SK-N-SH (cell line): ENCODE measurements around the gene FANCG. TPM values are rescaled to one million over a fixed set of nuclear protein-coding genes. Genes with fewer than 3 reads are reported as not detected.

Source experiments
- CTCF ChIA-PET: fragments of 300-600, 350-600 bp; formaldehyde crosslinking; extraction: SDS; loops from one replicate; lab custom pipeline; 2021; lab: Yijun Ruan, JAX
- POLR2A ChIA-PET: fragments of 350-600 bp; sonication (Branson Sonifier 250); formaldehyde crosslinking; extraction: SDS; loops from one replicate; lab custom pipeline; 2020; ENCODE audit warnings: antibody characterized with exemption, inconsistent platforms; lab: Yijun Ruan, JAX
- DNase-seq: peaks from one replicate; pipeline ENCODE4 v3.0.0; 2012
- H2AFZ ChIP-seq: fragments of 200-600 bp; sonication (generic); 2 replicates; pipeline ENCODE4 v1.8.1; 2016; ENCODE audit warnings: antibody characterized with exemption, mild to moderate bottlenecking, low read depth
- H3F3A ChIP-seq: fragments of 200-600 bp; sonication (generic); replicated peaks from 2 replicates; pipeline ENCODE3; 2016; ENCODE audit warnings: antibody characterized with exemption, mild to moderate bottlenecking; ENCODE audit not compliant: insufficient read depth
- H3K27ac ChIP-seq, 2 experiments: fragments of 200-500 bp in 1 of 2; fragments of 200-600 bp in 1 of 2; sonication (Bioruptor generic) in 1 of 2; sonication (generic), shearing (Covaris generic) in 1 of 2; 2 replicates each; pipeline versions ENCODE4 v1.5.1 to v1.6.1; 2014 to 2016; ENCODE audit warnings: low read depth in 2 of 2, inconsistent platforms in 1 of 2, low read length in 1 of 2, mild to moderate bottlenecking in 1 of 2, mixed read lengths in 1 of 2
- H3K27me3 ChIP-seq: fragments of 200-600 bp; sonication (generic), shearing (Covaris generic); 2 replicates; pipeline ENCODE4 v1.6.1; 2016; ENCODE audit warnings: mixed run types; ENCODE audit not compliant: insufficient read depth
- H3K36me3 ChIP-seq, 2 experiments: fragments of 200-500 bp in 1 of 2; fragments of 200-600 bp in 1 of 2; sonication (Bioruptor generic) in 1 of 2; sonication (generic) in 1 of 2; replicated peaks in 1 of 2; 2 replicates each; pipeline versions ENCODE3 to v1.5.1; 2014 to 2016; ENCODE audit warnings: low read length in 1 of 2, mild to moderate bottlenecking in 1 of 2; ENCODE audit not compliant: insufficient read depth in 2 of 2, control insufficient read depth in 1 of 2
- H3K4me1 ChIP-seq, 2 experiments: fragments of 200-500 bp in 1 of 2; fragments of 200-600 bp in 1 of 2; sonication (Bioruptor generic) in 1 of 2; sonication (generic), shearing (Covaris generic) in 1 of 2; 2 replicates each; pipeline versions ENCODE4 v1.5.1 to v1.6.1; 2014 to 2016; ENCODE audit warnings: low read depth in 1 of 2, low read length in 1 of 2, mixed run types in 1 of 2; ENCODE audit not compliant: insufficient read depth in 2 of 2, control insufficient read depth in 1 of 2
- H3K4me2 ChIP-seq: fragments of 200-600 bp; sonication (generic), shearing (Covaris generic); 2 replicates; pipeline ENCODE4 v1.6.1; 2017; ENCODE audit warnings: mixed run types
- H3K4me3 ChIP-seq, 2 experiments: fragments of 200-500 bp in 1 of 2; fragments of 200-600 bp in 1 of 2; sonication (Bioruptor generic) in 1 of 2; sonication (generic), shearing (Covaris generic) in 1 of 2; 2 replicates each; pipeline versions ENCODE4 v1.5.1 to v1.8.1; 2014 to 2016; ENCODE audit warnings: low read depth in 2 of 2, inconsistent platforms in 1 of 2, low read length in 1 of 2, mild to moderate bottlenecking in 1 of 2, mixed read lengths in 1 of 2, moderate library complexity in 1 of 2
- H3K79me2 ChIP-seq: fragments of 200-600 bp; sonication (generic); 2 replicates; pipeline ENCODE4 v1.8.1; 2017; ENCODE audit warnings: mild to moderate bottlenecking; ENCODE audit not compliant: insufficient read depth
- H3K9ac ChIP-seq: fragments of 200-600 bp; sonication (generic); 2 replicates; pipeline ENCODE4 v1.6.1; 2017; ENCODE audit warnings: mixed run types
- H3K9me2 ChIP-seq: fragments of 200-600 bp; sonication (generic); 2 replicates; pipeline ENCODE4 v1.6.1; 2017; ENCODE audit warnings: mixed run types
- H3K9me3 ChIP-seq: fragments of 200-600 bp; sonication (generic); 2 replicates; pipeline ENCODE4 v1.6.1; 2017; ENCODE audit warnings: mixed run types, mild to moderate bottlenecking, moderate library complexity
- H4K20me1 ChIP-seq: fragments of 200-600 bp; sonication (generic); 2 replicates; pipeline ENCODE4 v1.6.1; 2017; ENCODE audit warnings: mild to moderate bottlenecking, mixed run types; ENCODE audit not compliant: insufficient read depth
- CHD2 ChIP-seq: fragments of 150-350 bp; IDR thresholded peaks from 2 replicates; pipeline ENCODE4 v1.6.1; 2018; ENCODE audit warnings: low read length; ENCODE audit not compliant: partially characterized antibody
- ELF1 ChIP-seq: IDR thresholded peaks from 2 replicates; pipeline ENCODE4 v1.4.0; 2012
- EP300 ChIP-seq, 2 experiments: IDR thresholded peaks; 2 replicates each; pipeline versions ENCODE4 v1.4.0 to v1.6.1; 2012; ENCODE audit warnings: borderline replicate concordance in 1 of 2, low read depth in 1 of 2, low read length in 1 of 2
- EZH2phosphoT487 ChIP-seq: fragments of 200-600 bp; sonication (generic); IDR thresholded peaks from 2 replicates; pipeline ENCODE4 v1.6.1; 2017; ENCODE audit warnings: low read depth, mixed run types, mild to moderate bottlenecking, antibody characterized with exemption, moderate library complexity, borderline replicate concordance
- FOXM1 ChIP-seq: IDR thresholded peaks from 2 replicates; pipeline ENCODE4 v1.4.0; 2012; ENCODE audit warnings: low read depth, mild to moderate bottlenecking
- MXI1 ChIP-seq: IDR thresholded peaks from 2 replicates; pipeline ENCODE4 v1.6.1; 2012; ENCODE audit warnings: mild to moderate bottlenecking, low read depth, low read length, improper control_type of control experiment
- NRF1 ChIP-seq: IDR thresholded peaks from 2 replicates; pipeline ENCODE4 v1.6.1; 2012; ENCODE audit warnings: low read depth, mild to moderate bottlenecking, low read length
- POLR2AphosphoS5 ChIP-seq: IDR thresholded peaks from 2 replicates; pipeline ENCODE4 v1.6.1; 2012; ENCODE audit warnings: low read depth, low read length
- RCOR1 ChIP-seq: fragments of 150-350 bp; IDR thresholded peaks from 2 replicates; pipeline ENCODE4 v1.6.1; 2017; ENCODE audit warnings: antibody characterized with exemption, low read length
- RXRA ChIP-seq: IDR thresholded peaks from 2 replicates; pipeline ENCODE4 v1.4.0; 2012; ENCODE audit warnings: low read depth, mild to moderate bottlenecking, borderline replicate concordance
- SIN3A ChIP-seq: IDR thresholded peaks from 2 replicates; pipeline ENCODE4 v1.6.1; 2012; ENCODE audit warnings: low read depth, mild to moderate bottlenecking, low read length, moderate library complexity, borderline replicate concordance
- SMC3 ChIP-seq: IDR thresholded peaks from 2 replicates; pipeline ENCODE4 v1.6.1; 2012; ENCODE audit warnings: low read depth, low read length, improper control_type of control experiment
- TAF1 ChIP-seq: IDR thresholded peaks from 2 replicates; pipeline ENCODE4 v1.6.1; 2012; ENCODE audit warnings: low read depth, mild to moderate bottlenecking, low read length, moderate library complexity, borderline replicate concordance
- YY1 ChIP-seq: IDR thresholded peaks from 2 replicates; pipeline ENCODE4 v1.4.0; 2012; ENCODE audit warnings: low read depth, mild to moderate bottlenecking
- WGBS: methylation state at CpG from one replicate; pipeline ENCODE4 v1.1.6; 2017; ENCODE audit warnings: low lambda C conversion rate; 5-methylcytosine and 5-hydroxymethylcytosine counted together
- polyA plus RNA-seq, 3 experiments: library from polyadenylated mRNA; depleted of rRNA; stranded (reverse); fragments of >200 nt; gene quantifications; 2 replicates each; pipeline ENCODE4 v1.2.3, GENCODE V29; 2012
- TF ChIP-seq, protein P1 (sequence below): fragments of 150-350 bp; IDR thresholded peaks from 2 replicates; pipeline ENCODE4 v1.6.1; 2016; ENCODE audit warnings: mild to moderate bottlenecking, low read depth, low read length
- TF ChIP-seq, protein P2 (sequence below): IDR thresholded peaks from 2 replicates; pipeline ENCODE4 v1.4.0; 2012; ENCODE audit warnings: low read depth, borderline replicate concordance
- TF ChIP-seq, protein P3 (sequence below): fragments of 150-350 bp; IDR thresholded peaks from 2 replicates; pipeline ENCODE4 v1.6.1; 2017; ENCODE audit warnings: antibody characterized with exemption, low read length, low read depth, borderline replicate concordance
- TF ChIP-seq, protein P4 (sequence below): IDR thresholded peaks from 2 replicates; pipeline ENCODE4 v1.4.0; 2012; ENCODE audit warnings: low read depth, borderline replicate concordance
- TF ChIP-seq, protein P5 (sequence below): IDR thresholded peaks from 2 replicates; pipeline ENCODE4 v1.6.1; 2012; ENCODE audit warnings: mild to moderate bottlenecking, low read depth, low read length, moderate library complexity

The FANCG gene
- polyA plus RNA-seq, 1 of the 3 experiments (the other 2 are of a cell fraction): 25.6 TPM

DNA sequence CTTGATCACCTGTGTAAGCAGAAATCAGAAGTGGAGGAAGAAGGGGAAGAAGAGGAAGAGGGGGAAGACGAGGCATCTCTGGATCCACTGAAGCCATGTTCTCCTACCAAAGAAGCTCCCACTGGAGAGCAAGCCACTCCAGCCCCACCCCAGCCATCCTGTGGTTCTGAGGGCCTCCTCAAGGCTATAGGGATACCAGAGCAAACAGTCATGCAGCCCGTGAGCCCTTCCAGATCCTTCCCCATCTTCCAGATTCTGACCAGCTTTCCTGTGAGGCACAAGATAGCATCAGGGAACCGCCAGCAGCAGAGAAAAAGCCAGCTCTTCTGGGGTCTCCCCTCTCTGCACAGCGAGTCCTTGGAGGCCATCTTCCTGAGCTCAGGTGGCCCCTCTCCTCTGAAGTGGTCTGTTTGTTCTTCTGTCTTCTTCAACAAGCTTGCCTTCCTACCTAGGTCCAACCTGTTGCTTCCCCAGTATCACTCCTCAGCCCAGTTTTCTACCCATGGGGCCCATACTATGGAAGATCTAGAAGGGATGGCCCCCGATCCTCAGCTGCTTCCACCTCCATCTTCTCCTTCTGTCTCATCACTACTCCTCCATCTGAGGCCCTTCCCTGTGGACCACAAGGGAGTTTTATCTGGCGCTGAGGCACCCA is 36.7 kb downstream of the FANCG start (continued):
- TF ChIP-seq, protein P1, sequence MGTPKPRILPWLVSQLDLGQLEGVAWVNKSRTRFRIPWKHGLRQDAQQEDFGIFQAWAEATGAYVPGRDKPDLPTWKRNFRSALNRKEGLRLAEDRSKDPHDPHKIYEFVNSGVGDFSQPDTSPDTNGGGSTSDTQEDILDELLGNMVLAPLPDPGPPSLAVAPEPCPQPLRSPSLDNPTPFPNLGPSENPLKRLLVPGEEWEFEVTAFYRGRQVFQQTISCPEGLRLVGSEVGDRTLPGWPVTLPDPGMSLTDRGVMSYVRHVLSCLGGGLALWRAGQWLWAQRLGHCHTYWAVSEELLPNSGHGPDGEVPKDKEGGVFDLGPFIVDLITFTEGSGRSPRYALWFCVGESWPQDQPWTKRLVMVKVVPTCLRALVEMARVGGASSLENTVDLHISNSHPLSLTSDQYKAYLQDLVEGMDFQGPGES: no peak
- TF ChIP-seq FOXM1 (no peak), CHD2 (no peak), SIN3A (no peak)
- TF ChIP-seq, all 33 proteins: peak for 0

DNA sequence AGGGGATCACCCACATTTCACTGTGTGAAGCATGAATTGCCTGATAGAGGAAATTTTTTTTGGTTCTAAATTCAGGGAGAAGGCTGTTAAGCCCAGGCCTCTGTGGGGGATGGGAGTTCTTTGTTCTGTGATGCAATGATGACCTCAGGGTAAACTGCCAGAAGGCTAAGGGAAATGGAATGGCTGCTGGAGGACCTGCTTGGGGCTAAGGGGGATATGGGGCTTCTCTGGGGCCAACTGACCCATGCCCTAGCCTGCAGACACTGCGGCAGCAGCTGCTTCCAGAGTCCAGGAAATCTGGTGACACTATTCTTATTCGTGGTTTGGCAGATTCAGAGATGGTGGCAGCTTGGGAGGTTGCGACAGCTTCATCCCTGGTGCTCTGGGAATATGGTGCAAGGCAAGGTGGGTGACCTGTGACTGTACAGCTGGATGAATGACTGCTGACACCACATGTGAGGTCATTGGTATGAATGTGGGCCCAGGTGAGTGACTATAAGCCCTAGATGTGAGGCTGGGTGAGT is 37.6 kb downstream of the FANCG start:
- no peaks in the 10 kb centered on the region for H3K9me2 ChIP-seq
- H4K20me1 ChIP-seq: no peaks in the 10 kb centered on the region
- no peak overlapping the region for H3K9ac ChIP-seq
- no peaks in the 10 kb centered on the region for H3K9me3 ChIP-seq
- H3K4me1 ChIP-seq: no peaks in the 10 kb centered on the region
- TF ChIP-seq SIN3A (no peak), EP300 (IDR thresholded peaks at IDR 0.05; ENCODE audit: borderline replicate concordance in 1 of 2, low read depth in 1 of 2, low read length in 1 of 2) (no peak), POLR2AphosphoS5 (no peak), NRF1 (no peak), CHD2 (no peak), RXRA (no peak), TAF1 (no peak), FOXM1 (no peak), YY1 (no peak), RCOR1 (no peak), SMC3 (no peak), ELF1 (no peak), MXI1 (no peak), EZH2phosphoT487 (no peak)
- TF ChIP-seq, protein P2, sequence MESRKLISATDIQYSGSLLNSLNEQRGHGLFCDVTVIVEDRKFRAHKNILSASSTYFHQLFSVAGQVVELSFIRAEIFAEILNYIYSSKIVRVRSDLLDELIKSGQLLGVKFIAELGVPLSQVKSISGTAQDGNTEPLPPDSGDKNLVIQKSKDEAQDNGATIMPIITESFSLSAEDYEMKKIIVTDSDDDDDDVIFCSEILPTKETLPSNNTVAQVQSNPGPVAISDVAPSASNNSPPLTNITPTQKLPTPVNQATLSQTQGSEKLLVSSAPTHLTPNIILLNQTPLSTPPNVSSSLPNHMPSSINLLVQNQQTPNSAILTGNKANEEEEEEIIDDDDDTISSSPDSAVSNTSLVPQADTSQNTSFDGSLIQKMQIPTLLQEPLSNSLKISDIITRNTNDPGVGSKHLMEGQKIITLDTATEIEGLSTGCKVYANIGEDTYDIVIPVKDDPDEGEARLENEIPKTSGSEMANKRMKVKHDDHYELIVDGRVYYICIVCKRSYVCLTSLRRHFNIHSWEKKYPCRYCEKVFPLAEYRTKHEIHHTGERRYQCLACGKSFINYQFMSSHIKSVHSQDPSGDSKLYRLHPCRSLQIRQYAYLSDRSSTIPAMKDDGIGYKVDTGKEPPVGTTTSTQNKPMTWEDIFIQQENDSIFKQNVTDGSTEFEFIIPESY: no peak
- TF ChIP-seq, protein P3, sequence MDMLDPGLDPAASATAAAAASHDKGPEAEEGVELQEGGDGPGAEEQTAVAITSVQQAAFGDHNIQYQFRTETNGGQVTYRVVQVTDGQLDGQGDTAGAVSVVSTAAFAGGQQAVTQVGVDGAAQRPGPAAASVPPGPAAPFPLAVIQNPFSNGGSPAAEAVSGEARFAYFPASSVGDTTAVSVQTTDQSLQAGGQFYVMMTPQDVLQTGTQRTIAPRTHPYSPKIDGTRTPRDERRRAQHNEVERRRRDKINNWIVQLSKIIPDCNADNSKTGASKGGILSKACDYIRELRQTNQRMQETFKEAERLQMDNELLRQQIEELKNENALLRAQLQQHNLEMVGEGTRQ: no peak
- TF ChIP-seq, protein P4, sequence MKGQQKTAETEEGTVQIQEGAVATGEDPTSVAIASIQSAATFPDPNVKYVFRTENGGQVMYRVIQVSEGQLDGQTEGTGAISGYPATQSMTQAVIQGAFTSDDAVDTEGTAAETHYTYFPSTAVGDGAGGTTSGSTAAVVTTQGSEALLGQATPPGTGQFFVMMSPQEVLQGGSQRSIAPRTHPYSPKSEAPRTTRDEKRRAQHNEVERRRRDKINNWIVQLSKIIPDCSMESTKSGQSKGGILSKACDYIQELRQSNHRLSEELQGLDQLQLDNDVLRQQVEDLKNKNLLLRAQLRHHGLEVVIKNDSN: no peak
- TF ChIP-seq, protein P1: no peak
- TF ChIP-seq, protein P5, sequence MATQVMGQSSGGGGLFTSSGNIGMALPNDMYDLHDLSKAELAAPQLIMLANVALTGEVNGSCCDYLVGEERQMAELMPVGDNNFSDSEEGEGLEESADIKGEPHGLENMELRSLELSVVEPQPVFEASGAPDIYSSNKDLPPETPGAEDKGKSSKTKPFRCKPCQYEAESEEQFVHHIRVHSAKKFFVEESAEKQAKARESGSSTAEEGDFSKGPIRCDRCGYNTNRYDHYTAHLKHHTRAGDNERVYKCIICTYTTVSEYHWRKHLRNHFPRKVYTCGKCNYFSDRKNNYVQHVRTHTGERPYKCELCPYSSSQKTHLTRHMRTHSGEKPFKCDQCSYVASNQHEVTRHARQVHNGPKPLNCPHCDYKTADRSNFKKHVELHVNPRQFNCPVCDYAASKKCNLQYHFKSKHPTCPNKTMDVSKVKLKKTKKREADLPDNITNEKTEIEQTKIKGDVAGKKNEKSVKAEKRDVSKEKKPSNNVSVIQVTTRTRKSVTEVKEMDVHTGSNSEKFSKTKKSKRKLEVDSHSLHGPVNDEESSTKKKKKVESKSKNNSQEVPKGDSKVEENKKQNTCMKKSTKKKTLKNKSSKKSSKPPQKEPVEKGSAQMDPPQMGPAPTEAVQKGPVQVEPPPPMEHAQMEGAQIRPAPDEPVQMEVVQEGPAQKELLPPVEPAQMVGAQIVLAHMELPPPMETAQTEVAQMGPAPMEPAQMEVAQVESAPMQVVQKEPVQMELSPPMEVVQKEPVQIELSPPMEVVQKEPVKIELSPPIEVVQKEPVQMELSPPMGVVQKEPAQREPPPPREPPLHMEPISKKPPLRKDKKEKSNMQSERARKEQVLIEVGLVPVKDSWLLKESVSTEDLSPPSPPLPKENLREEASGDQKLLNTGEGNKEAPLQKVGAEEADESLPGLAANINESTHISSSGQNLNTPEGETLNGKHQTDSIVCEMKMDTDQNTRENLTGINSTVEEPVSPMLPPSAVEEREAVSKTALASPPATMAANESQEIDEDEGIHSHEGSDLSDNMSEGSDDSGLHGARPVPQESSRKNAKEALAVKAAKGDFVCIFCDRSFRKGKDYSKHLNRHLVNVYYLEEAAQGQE: no peak
- no peak overlapping the region for H3K27ac ChIP-seq
- ChIA-PET CTCF (interaction anchor here (1.4 to 2.9 kb wide), 3 partner anchors 9 to 142 kb away, joined by 7 to 25 read pairs (median 9); no protein-coding TSS in a partner anchor), POLR2A (no interaction called here)
- no peak overlapping the region for H2AFZ ChIP-seq
- peaks cover 0 to 3% of the 10 kb centered on the region in 2 experiments for H3K36me3 ChIP-seq
- no peak for DNase-seq
- H3F3A ChIP-seq: no peaks in the 10 kb centered on the region
- no peak overlapping the region for H3K4me2 ChIP-seq
- H3K27me3 ChIP-seq: no peaks in the 10 kb centered on the region
- no peaks in the 10 kb centered on the region for H3K79me2 ChIP-seq
- WGBS: 89% methylated on average over 3 of the region's 3 CpGs
- H3K4me3 ChIP-seq: no peak overlapping the region
